ENCODE results near the gene CRB2.

The CRB2 gene

GRCh38 chr9:123377211-123377971 is 21.4 kb downstream of the CRB2 start:
- Histone ChIP-seq H3K4me3 (ENCODE audit: low read depth in 1 of 2, low read length in 2 of 2) (no peak overlapping the region), H3K9ac (ENCODE audit: low read depth, low read length) (no peak overlapping the region), H3K9me3 (ENCODE audit: insufficient read depth, low read length, severe bottlenecking) (no peaks in the 10 kb centered on the region), H3K27ac (ENCODE audit: low read length) (no peak overlapping the region), H4K20me1 (ENCODE audit: insufficient read depth, low read length) (no peaks in the 10 kb centered on the region), H3K79me2 (ENCODE audit: insufficient read depth, low read length) (no peaks in the 10 kb centered on the region), H2AFZ (ENCODE audit: low read depth, low read length) (no peak overlapping the region), H3K4me2 (ENCODE audit: insufficient read depth, low read length) (no peak overlapping the region), H3K27me3 (ENCODE audit: insufficient read depth, low read length, poor library complexity) (no peaks in the 10 kb centered on the region), H3K4me1 (ENCODE audit: insufficient read depth, low read length) (peaks cover 13% of the 10 kb centered on the region), H3K36me3 (ENCODE audit: insufficient read depth, low read length) (no peaks in the 10 kb centered on the region)
- no peak for DNase-seq
- TF ChIP-seq EZH2 (IDR thresholded peaks at IDR 0.05; ENCODE audit: borderline replicate concordance, low read depth, low read length, severe bottlenecking) (no peak), CTCF (IDR thresholded peaks at IDR 0.05; ENCODE audit: borderline replicate concordance, extremely low read depth, low read length, poor library complexity, severe bottlenecking) (no peak)
- ATAC-seq (ENCODE audit: insufficient read depth, low read depth) = no peak

GRCh38 chr9:123378025-123378424 is 22.0 kb downstream of the CRB2 start:
- DNase-seq (no peak), ATAC-seq (ENCODE audit: insufficient read depth, low read depth) (no peak)
- Histone ChIP-seq H3K79me2 (ENCODE audit: insufficient read depth, low read length) (no peaks in the 10 kb centered on the region), H3K27ac (ENCODE audit: low read length) (no peak overlapping the region), H3K9ac (ENCODE audit: low read depth, low read length) (no peak overlapping the region), H3K4me2 (ENCODE audit: insufficient read depth, low read length) (no peak overlapping the region), H2AFZ (ENCODE audit: low read depth, low read length) (no peak overlapping the region), H3K4me1 (ENCODE audit: insufficient read depth, low read length) (peaks cover 13% of the 10 kb centered on the region), H4K20me1 (ENCODE audit: insufficient read depth, low read length) (no peaks in the 10 kb centered on the region), H3K9me3 (ENCODE audit: insufficient read depth, low read length, severe bottlenecking) (no peaks in the 10 kb centered on the region), H3K4me3 (ENCODE audit: low read depth in 1 of 2, low read length in 2 of 2) (no peak overlapping the region), H3K36me3 (ENCODE audit: insufficient read depth, low read length) (no peaks in the 10 kb centered on the region), H3K27me3 (ENCODE audit: insufficient read depth, low read length, poor library complexity) (no peaks in the 10 kb centered on the region)
- TF ChIP-seq CTCF (IDR thresholded peaks at IDR 0.05; ENCODE audit: borderline replicate concordance, extremely low read depth, low read length, poor library complexity, severe bottlenecking) (no peak), EZH2 (IDR thresholded peaks at IDR 0.05; ENCODE audit: borderline replicate concordance, low read depth, low read length, severe bottlenecking) (no peak)

- H3K27ac ChIP-seq (ENCODE audit: low read length) = no peak overlapping the region
- no peak overlapping the region for H3K4me2 ChIP-seq (ENCODE audit: insufficient read depth, low read length)
- H3K9ac ChIP-seq (ENCODE audit: low read depth, low read length) = no peak overlapping the region
- H3K4me3 ChIP-seq (ENCODE audit: low read depth in 1 of 2, low read length in 2 of 2) = no peak overlapping the region
- H3K9me3 ChIP-seq (ENCODE audit: insufficient read depth, low read length, severe bottlenecking) = no peaks in the 10 kb centered on the region
- peaks cover 13% of the 10 kb centered on the region for H3K4me1 ChIP-seq (ENCODE audit: insufficient read depth, low read length)
- H3K79me2 ChIP-seq (ENCODE audit: insufficient read depth, low read length) = no peaks in the 10 kb centered on the region
- TF ChIP-seq EZH2 (IDR thresholded peaks at IDR 0.05; ENCODE audit: borderline replicate concordance, low read depth, low read length, severe bottlenecking) (no peak), CTCF (IDR thresholded peaks at IDR 0.05; ENCODE audit: borderline replicate concordance, extremely low read depth, low read length, poor library complexity, severe bottlenecking) (no peak)
- no peaks in the 10 kb centered on the region for H4K20me1 ChIP-seq (ENCODE audit: insufficient read depth, low read length)
- no peaks in the 10 kb centered on the region for H3K27me3 ChIP-seq (ENCODE audit: insufficient read depth, low read length, poor library complexity)
- H3K36me3 ChIP-seq (ENCODE audit: insufficient read depth, low read length) = no peaks in the 10 kb centered on the region
- no peak overlapping the region for H2AFZ ChIP-seq (ENCODE audit: low read depth, low read length)
- ATAC-seq (ENCODE audit: insufficient read depth, low read depth) (no peak), DNase-seq (no peak)
Measured at GRCh38 chr9:123378956-123379660, 23.1 kb downstream of the CRB2 start.
